Stimulated activated CD8-positive, alpha-beta memory T cell treated with anti-CD3 and anti-CD28 coated beads, Interleukin-12 subunit alpha, Interleukin-12 subunit beta, amount 100 ng/mL, for 24 hours (primary cell): ENCODE results near the gene MAP1S.
A peak's percentile ranks its signal among the peaks of the same experiment; 100 is the strongest.

Experiments used
- DNase-seq: peaks from one replicate; pipeline ENCODE4 v3.0.0-alpha.2; 2020; ENCODE audit errors: extremely low read depth

MAP1S gene

GRCh38 chr19:17692566-17692965, 26.7 kb upstream of the MAP1S start:
- DNase-seq = no peak

- DNase-seq = no peak
Observed at GRCh38 chr19:17695198-17695597, 24.1 kb upstream of the MAP1S start.

DNA sequence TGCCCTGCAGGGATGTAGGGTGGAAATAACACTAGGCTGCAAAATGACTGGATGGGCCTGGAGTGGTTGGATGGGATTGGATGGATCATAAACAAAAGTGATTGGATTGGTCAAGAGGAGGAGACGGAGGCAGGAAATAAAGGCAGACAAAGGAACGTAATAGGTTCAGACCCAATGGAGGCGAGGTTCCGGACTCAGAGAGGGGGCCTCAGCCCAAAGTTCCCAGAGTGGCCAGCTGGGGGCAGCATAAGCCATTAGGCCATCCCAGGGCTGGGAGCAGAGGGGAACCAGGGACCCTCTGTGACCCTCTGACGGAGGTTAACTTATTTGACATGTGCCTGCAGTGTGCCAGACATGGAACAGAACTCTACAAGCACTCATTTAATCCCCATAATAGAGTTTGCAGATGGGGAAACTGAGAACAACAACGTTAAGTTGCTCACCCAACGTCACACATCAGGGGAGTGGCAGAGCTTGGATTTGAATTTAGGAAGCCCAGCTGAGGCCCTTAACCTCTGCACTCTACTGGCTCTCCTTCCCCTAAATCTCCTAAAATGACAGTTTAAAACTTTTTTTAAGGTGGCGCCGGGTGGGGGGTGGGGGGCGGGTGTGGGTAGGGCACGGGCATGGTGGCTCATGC, 15.3 kb upstream of the MAP1S start:
- DNase-seq = peak; percentile 52

DNA sequence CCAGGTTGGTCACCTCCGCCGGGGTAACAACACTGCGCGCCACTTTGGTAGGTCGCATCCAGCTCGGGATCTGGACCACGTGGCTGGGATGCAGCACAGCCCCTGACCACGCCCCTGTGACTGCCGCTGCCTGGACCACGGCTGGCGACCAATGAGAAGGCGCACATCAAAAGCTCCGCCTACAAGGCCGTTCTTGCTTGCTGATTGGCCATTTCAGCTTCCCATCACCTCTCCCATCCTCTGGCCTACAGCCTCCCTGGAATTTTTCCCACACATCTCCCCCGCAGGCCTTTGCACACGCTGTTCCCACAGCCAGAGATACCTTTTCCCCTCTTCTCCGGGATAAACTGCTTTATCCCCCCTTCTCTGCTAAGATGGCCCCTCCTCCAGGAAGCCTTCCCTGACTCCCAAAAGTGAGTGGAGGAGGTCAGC, 12.5 kb upstream of the MAP1S start:
- no peak for DNase-seq

GRCh38 chr19:17711851-17712250, 7.4 kb upstream of the MAP1S start:
- no peak for DNase-seq

- DNase-seq = no peak
Observed at GRCh38 chr19:17716309-17716929, 2.9 kb upstream of the MAP1S start.

DNA sequence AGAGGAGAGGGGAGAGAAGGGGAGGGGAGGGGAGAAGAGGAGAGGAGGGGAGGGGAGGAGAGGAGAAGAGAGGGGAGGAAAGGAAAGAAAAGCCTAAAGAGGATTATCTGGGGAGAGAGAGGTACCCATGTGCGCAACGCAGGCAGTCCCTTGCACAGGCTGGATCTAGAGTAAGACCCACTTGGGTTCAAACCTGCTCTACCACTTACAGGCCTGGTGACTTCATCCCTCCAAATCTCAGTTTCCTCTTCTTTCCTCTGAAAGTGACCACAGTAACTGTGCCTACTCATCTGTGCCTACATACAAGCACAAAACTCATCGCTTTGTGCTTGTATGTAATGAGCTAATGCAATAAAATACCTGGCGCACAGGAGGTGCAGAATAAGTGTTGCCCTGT, 732 bp upstream of the MAP1S start:
- DNase-seq = no peak

DNA sequence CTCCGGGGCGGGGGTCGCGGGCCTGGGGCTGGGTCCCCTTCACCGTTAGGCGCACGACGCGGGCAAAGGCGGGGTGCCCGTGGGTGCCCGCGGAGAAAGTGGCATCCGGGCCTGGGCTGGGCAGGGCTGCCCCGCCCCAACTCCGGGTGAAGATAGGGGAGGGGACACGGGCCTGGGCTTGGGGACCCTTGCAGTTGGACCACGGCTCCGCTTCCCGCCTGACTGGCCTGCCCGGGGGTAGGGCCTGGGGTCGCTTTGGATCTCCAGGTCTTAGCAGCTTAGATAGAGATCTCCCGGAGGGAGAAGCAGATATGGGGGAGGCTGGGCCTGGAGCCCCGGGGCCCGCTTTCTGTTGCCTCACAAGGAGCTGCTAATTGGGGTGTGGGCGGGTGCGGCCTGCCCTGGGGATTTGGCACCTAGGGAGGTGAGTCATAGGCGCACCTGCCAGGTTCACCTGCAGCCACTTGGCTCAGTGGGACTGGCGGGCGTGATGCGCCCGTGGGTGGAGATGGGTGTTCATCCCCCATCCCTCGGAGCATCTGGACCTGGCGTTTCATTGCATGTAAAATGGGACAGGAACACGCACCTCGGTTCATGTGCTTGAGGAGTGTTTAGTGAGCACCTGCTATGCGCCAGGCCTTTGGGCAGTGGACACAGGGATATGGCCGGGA, 585 bp downstream of the MAP1S start:
- no peak for DNase-seq

- DNase-seq = no peak
Observed at GRCh38 chr19:17720440-17720839, 1.2 kb downstream of the MAP1S start.

- DNase-seq = no peak
Observed at GRCh38 chr19:17721111-17721628, 1.9 kb downstream of the MAP1S start.

GRCh38 chr19:17721821-17722220, 2.5 kb downstream of the MAP1S start:
- no peak for DNase-seq

DNA sequence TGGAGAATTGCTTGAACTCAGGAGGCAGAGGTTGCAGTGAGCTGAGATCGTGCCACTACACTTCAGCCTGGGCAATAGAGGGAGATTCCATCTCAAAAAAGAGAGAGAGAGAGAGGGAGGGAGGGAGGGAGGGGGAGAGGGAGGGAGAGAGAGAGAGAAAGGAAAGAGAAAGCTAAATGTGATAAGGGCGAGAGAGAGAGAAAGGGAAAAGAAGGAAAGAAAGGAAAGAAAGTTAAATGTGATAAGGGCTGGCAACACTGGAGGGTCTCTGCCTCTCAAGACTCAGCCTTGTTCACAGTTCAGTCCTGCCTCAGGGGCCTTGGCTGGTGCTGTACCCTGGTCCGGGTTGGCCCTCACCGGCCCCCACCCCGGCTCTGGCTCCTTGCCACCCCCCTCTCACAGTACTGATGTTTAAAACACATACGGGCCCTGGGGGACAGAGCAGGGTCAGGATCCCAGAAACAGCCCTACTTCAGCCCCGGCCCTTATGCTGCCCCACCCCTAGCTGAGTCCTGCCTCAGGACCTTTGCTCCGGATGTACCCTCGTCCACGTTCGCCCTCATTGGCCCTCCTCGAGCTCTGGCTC, 3.5 kb downstream of the MAP1S start:
- DNase-seq = no peak

GRCh38 chr19:17724655-17725054, 5.4 kb downstream of the MAP1S start:
- no peak for DNase-seq

GRCh38 chr19:17725422-17726078, 6.3 kb downstream of the MAP1S start:
- no peak for DNase-seq

- DNase-seq = no peak
Observed at GRCh38 chr19:17726136-17726741, 7.0 kb downstream of the MAP1S start.

DNA sequence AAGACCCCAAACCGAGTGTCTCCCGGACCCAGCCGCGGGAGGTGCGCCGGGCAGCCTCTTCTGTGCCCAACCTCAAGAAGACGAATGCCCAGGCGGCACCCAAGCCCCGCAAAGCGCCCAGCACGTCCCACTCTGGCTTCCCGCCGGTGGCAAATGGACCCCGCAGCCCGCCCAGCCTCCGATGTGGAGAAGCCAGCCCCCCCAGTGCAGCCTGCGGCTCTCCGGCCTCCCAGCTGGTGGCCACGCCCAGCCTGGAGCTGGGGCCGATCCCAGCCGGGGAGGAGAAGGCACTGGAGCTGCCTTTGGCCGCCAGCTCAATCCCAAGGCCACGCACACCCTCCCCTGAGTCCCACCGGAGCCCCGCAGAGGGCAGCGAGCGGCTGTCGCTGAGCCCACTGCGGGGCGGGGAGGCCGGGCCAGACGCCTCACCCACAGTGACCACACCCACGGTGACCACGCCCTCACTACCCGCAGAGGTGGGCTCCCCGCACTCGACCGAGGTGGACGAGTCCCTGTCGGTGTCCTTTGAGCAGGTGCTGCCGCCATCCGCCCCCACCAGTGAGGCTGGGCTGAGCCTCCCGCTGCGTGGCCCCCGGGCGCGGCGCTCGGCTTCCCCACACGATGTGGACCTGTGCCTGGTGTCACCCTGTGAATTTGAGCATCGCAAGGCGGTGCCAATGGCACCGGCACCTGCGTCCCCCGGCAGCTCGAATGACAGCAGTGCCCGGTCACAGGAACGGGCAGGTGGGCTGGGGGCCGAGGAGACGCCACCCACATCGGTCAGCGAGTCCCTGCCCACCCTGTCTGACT, 7.9 kb downstream of the MAP1S start:
- DNase-seq = no peak

DNA sequence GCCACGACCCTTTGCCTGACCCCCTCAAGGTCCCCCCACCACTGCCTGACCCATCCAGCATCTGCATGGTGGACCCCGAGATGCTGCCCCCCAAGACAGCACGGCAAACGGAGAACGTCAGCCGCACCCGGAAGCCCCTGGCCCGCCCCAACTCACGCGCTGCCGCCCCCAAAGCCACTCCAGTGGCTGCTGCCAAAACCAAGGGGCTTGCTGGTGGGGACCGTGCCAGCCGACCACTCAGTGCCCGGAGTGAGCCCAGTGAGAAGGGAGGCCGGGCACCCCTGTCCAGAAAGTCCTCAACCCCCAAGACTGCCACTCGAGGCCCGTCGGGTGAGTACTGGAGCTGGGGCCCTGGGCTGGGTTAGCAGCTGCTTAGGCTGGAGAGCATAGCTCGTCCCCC, 8.6 kb downstream of the MAP1S start:
- no peak for DNase-seq

GRCh38 chr19:17733127-17733526, 13.8 kb downstream of the MAP1S start:
- no peak for DNase-seq

- DNase-seq = no peak
Observed at GRCh38 chr19:17734146-17734545, 14.9 kb downstream of the MAP1S start.

DNA sequence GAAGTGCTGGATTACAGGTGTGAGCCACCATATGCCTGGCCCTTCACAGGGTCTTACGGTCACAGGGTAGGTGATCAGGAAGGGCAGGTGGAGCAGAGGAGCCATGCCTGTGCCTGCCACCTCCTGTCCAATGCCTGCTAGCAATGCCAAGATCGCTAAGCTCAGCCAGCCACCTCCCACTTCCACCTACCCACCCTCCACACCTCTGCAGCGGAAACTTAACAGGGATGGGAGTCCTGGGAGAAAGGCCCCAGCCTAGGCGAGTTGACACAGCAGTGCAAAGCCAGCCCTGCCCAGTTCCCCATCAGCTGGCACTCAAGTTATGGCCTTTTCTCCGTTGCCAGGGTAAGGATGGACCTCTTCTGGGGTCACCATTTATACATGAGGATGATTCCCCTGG, 16.1 kb downstream of the MAP1S start:
- DNase-seq = no peak

DNA sequence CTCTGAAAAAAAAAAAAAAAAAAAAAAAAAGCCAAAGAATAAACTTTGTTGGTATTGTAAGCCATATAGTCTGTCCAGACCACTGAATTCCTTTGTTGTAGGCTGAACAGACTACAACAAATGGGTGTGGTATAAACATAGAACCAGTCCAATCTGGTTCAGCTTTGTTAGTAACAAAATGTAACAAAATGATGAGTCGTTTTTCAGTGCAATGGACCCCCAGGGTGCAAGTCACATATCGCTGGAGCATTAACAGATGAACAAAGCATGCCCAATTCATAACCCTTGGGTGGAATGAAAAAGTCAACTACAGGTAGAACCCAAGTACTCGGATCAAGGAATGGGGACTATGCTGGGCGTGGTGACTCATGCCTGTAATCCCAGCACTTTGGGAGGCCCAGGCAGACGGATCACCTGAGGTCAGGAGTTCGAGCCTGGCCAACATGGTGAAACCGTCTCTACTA, 18.4 kb downstream of the MAP1S start:
- DNase-seq = no peak
